WTC11 (cell line): Measurements from ENCODE around the gene QRSL1. TPM values are rescaled to one million over a fixed set of nuclear protein-coding genes. Genes with fewer than 3 reads are reported as not detected.

Experiments
- ATAC-seq: fragments of 200-7000 bp; cut with Tn5 transposase; 2 replicates; pipeline ENCODE4 v1.10.0; 2021; ENCODE audit warnings: mild to moderate bottlenecking, moderate library complexity
- CTCF ChIA-PET: fragments of 300-600 bp; sonication (Branson Sonifier 250); formaldehyde crosslinking; loops from one replicate; lab custom pipeline; 2021; ENCODE audit warnings: antibody characterized with exemption; lab: Charles Lee
- POLR2A ChIA-PET: fragments of 350-600 bp; sonication (Branson Sonifier 250); formaldehyde crosslinking; loops from one replicate; lab custom pipeline; 2021; ENCODE audit warnings: antibody characterized with exemption; lab: Charles Lee
- DNase-seq: peaks from one replicate; pipeline ENCODE4 v3.0.0; 2021; ENCODE audit warnings: low spot score
- H3K27ac Mint-ChIP-seq: 2 replicates; pipeline ENCODE4 v1.8.0; 2021; ENCODE audit warnings: mixed read lengths
- H3K27me3 Mint-ChIP-seq: 2 replicates; pipeline ENCODE4 v1.8.0; 2021; ENCODE audit warnings: low read depth, mild to moderate bottlenecking, moderate library complexity, mixed read lengths
- H3K36me3 Mint-ChIP-seq: 2 replicates; pipeline ENCODE4 v1.8.0; 2021; ENCODE audit warnings: mixed read lengths
- H3K4me1 Mint-ChIP-seq: 2 replicates; pipeline ENCODE4 v1.8.0; 2022; ENCODE audit warnings: mixed read lengths
- H3K4me3 Mint-ChIP-seq: 2 replicates; pipeline ENCODE4 v1.8.0; 2021; ENCODE audit warnings: mild to moderate bottlenecking, moderate library complexity, mixed read lengths
- H3K9me3 Mint-ChIP-seq: 2 replicates; pipeline ENCODE4 v1.8.0; 2021; ENCODE audit warnings: mixed read lengths
- ELF4 ChIP-seq: sonication (generic); formaldehyde crosslinking; IDR thresholded peaks from 2 replicates; pipeline ENCODE4 v1.8.1; 2022; ENCODE audit warnings: low read depth, mild to moderate bottlenecking, moderate library complexity, missing genetic modification reagents
- EMX1 ChIP-seq: fragments of 250-450 bp; sonication (Bioruptor Pico); IDR thresholded peaks from 2 replicates; pipeline ENCODE4 v1.8.0; 2021; ENCODE audit warnings: mild to moderate bottlenecking
- FOXK1 ChIP-seq: sonication (generic); formaldehyde crosslinking; IDR thresholded peaks from 2 replicates; pipeline ENCODE4 v1.8.0; 2022; ENCODE audit warnings: mild to moderate bottlenecking, moderate library complexity, missing genetic modification reagents
- FOXP1 ChIP-seq: sonication (generic); formaldehyde crosslinking; IDR thresholded peaks from 2 replicates; pipeline ENCODE4 v1.8.0; 2022; ENCODE audit warnings: missing genetic modification reagents, mild to moderate bottlenecking, moderate library complexity, borderline replicate concordance
- GTF2I ChIP-seq: fragments of 250-450 bp; sonication (Bioruptor Pico); conservative IDR thresholded peaks from 2 replicates; pipeline ENCODE4 v1.4.0; 2021; ENCODE audit warnings: mild to moderate bottlenecking
- NFYB ChIP-seq: sonication (generic); formaldehyde crosslinking; conservative IDR thresholded peaks from 2 replicates; pipeline ENCODE4 v1.8.0; 2022; ENCODE audit warnings: low read depth, missing genetic modification reagents
- OVOL2 ChIP-seq: fragments of 250-450 bp; sonication (Bioruptor Pico); IDR thresholded peaks from 2 replicates; pipeline ENCODE4 v1.9.0; 2021; ENCODE audit warnings: mild to moderate bottlenecking, borderline replicate concordance
- RELA ChIP-seq: sonication (generic); formaldehyde crosslinking; IDR thresholded peaks from 2 replicates; pipeline ENCODE4 v1.8.1; 2022; ENCODE audit warnings: missing genetic modification reagents, mild to moderate bottlenecking, borderline replicate concordance
- SMAD4 ChIP-seq: sonication (generic); formaldehyde crosslinking; IDR thresholded peaks from 2 replicates; pipeline ENCODE4 v1.8.0; 2022; ENCODE audit warnings: mild to moderate bottlenecking, missing genetic modification reagents
- TEAD4 ChIP-seq: sonication (generic); formaldehyde crosslinking; IDR thresholded peaks from 2 replicates; pipeline ENCODE4 v1.8.0; 2022; ENCODE audit warnings: mild to moderate bottlenecking, missing genetic modification reagents
- ZNF219 ChIP-seq: sonication (generic); formaldehyde crosslinking; IDR thresholded peaks from 2 replicates; pipeline ENCODE4 v1.8.0; 2023; ENCODE audit warnings: missing genetic modification reagents, mild to moderate bottlenecking, borderline replicate concordance
- ZNF232 ChIP-seq: sonication (generic); formaldehyde crosslinking; IDR thresholded peaks from 2 replicates; pipeline ENCODE4 v1.8.0; 2022; ENCODE audit warnings: mild to moderate bottlenecking, missing genetic modification reagents
- ZNF263 ChIP-seq: sonication (generic); formaldehyde crosslinking; IDR thresholded peaks from 2 replicates; pipeline ENCODE4 v1.8.1; 2022; ENCODE audit warnings: low read depth, mild to moderate bottlenecking, moderate library complexity, missing genetic modification reagents
- ZNF317 ChIP-seq: sonication (generic); formaldehyde crosslinking; IDR thresholded peaks from 2 replicates; pipeline ENCODE4 v1.8.1; 2023; ENCODE audit warnings: low read depth, mild to moderate bottlenecking, moderate library complexity, missing genetic modification reagents, borderline replicate concordance
- total RNA-seq: library from RNA; stranded (reverse); gene quantifications from 3 replicates; pipeline ENCODE4 v1.2.3, GENCODE V29; 2021
- TF ChIP-seq, protein P1 (sequence below): fragments of 250-450 bp; sonication (Bioruptor Pico); IDR thresholded peaks from 2 replicates; pipeline ENCODE4 v1.8.0; 2021; ENCODE audit warnings: mild to moderate bottlenecking
- TF ChIP-seq, protein P2 (sequence below): sonication (generic); formaldehyde crosslinking; IDR thresholded peaks from 2 replicates; pipeline ENCODE4 v1.8.0; 2022; ENCODE audit warnings: mild to moderate bottlenecking, missing genetic modification reagents
- TF ChIP-seq, protein P3 (sequence below): fragments of 250-450 bp; sonication (Bioruptor Pico); IDR thresholded peaks from 2 replicates; pipeline ENCODE4 v2.1.2; 2022; ENCODE audit warnings: mild to moderate bottlenecking, moderate library complexity
- TF ChIP-seq, protein P4 (sequence below): sonication (generic); formaldehyde crosslinking; IDR thresholded peaks from 2 replicates; pipeline ENCODE4 v1.8.1; 2023; ENCODE audit warnings: mild to moderate bottlenecking, missing genetic modification reagents, moderate library complexity
- TF ChIP-seq, protein P5 (sequence below): fragments of 250-450 bp; sonication (Bioruptor Pico); conservative IDR thresholded peaks from 2 replicates; pipeline ENCODE4 v1.9.0; 2021; ENCODE audit warnings: mild to moderate bottlenecking
- TF ChIP-seq, protein P6 (sequence below): sonication (generic); formaldehyde crosslinking; IDR thresholded peaks from 2 replicates; pipeline ENCODE4 v1.8.1; 2022; ENCODE audit warnings: low read depth, missing genetic modification reagents, borderline replicate concordance
- TF ChIP-seq, protein P7 (sequence below): sonication (generic); formaldehyde crosslinking; conservative IDR thresholded peaks from 2 replicates; pipeline ENCODE4 v1.8.1; 2023; ENCODE audit warnings: mild to moderate bottlenecking, low read depth, missing genetic modification reagents, moderate library complexity

QRSL1 gene
- total RNA-seq, 1 experiment from 2014 or later: 17.7 TPM

DNA sequence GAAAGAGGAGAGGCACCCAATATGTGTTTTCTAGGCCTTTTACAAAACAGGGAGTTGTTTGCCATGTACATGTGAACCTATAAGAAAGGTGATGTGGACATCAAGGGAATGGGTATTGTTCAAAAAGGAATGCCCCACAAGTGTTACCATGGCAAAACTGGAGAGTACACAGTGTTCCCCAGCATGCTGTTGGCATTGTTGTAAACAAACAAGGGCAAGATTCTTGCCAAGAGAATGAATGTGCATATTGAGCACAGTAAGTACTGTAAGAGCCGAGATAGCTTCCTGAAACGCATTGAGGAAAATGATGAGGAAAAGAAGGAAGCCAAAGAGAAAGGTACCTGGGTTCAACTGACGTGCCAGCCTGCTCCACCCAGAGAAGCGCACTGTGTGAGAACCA lies 13.1 kb downstream of the QRSL1 start (continued):
- TF ChIP-seq, protein P1, sequence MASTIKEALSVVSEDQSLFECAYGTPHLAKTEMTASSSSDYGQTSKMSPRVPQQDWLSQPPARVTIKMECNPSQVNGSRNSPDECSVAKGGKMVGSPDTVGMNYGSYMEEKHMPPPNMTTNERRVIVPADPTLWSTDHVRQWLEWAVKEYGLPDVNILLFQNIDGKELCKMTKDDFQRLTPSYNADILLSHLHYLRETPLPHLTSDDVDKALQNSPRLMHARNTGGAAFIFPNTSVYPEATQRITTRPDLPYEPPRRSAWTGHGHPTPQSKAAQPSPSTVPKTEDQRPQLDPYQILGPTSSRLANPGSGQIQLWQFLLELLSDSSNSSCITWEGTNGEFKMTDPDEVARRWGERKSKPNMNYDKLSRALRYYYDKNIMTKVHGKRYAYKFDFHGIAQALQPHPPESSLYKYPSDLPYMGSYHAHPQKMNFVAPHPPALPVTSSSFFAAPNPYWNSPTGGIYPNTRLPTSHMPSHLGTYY: no peak
- no peak for TF ChIP-seq FOXP1
- no peak for TF ChIP-seq RELA (CRISPR knock-in tag)
- TF ChIP-seq, protein P2, sequence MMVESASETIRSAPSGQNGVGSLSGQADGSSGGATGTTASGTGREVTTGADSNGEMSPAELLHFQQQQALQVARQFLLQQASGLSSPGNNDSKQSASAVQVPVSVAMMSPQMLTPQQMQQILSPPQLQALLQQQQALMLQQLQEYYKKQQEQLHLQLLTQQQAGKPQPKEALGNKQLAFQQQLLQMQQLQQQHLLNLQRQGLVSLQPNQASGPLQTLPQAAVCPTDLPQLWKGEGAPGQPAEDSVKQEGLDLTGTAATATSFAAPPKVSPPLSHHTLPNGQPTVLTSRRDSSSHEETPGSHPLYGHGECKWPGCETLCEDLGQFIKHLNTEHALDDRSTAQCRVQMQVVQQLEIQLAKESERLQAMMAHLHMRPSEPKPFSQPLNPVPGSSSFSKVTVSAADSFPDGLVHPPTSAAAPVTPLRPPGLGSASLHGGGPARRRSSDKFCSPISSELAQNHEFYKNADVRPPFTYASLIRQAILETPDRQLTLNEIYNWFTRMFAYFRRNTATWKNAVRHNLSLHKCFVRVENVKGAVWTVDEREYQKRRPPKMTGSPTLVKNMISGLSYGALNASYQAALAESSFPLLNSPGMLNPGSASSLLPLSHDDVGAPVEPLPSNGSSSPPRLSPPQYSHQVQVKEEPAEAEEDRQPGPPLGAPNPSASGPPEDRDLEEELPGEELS: no peak
- TF ChIP-seq, protein P3, sequence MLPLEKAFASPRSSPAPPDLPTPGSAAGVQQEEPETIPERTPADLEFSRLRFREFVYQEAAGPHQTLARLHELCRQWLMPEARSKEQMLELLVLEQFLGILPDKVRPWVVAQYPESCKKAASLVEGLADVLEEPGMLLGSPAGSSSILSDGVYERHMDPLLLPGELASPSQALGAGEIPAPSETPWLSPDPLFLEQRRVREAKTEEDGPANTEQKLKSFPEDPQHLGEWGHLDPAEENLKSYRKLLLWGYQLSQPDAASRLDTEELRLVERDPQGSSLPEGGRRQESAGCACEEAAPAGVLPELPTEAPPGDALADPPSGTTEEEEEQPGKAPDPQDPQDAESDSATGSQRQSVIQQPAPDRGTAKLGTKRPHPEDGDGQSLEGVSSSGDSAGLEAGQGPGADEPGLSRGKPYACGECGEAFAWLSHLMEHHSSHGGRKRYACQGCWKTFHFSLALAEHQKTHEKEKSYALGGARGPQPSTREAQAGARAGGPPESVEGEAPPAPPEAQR (CRISPR knock-in tag): no peak
- no peak for TF ChIP-seq FOXK1
- no peak for TF ChIP-seq GTF2I (CRISPR knock-in tag)
- no peak for TF ChIP-seq ELF4 (CRISPR knock-in tag)
- TF ChIP-seq EMX1: no peak
- TF ChIP-seq TEAD4 (CRISPR knock-in tag): no peak
- no peak for TF ChIP-seq ZNF219 (CRISPR knock-in tag)

DNA sequence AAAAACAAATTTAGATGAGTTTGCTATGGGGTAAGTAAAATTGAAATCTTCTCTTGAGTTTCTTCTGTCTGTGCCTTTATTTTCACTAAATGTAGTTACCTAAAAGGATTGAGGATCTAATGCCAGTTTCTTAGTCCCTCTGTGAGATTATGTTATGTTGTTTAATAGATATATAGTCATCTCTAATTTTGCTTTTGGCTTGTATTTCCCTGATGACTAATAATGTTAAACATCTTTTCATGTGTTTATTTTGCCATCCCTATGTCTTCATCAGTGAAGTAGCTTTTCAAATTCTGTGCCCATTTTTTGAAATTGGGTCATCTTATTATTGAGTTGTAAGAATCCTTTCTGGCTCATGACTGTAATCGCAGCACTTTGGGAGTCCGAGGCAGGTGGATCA lies 13.7 kb downstream of the QRSL1 start:
- no peak for DNase-seq
- no peak for ATAC-seq
- peaks cover 3% of the 10 kb centered on the region; the same call in 1 of the 2 replicates for H3K9me3 Mint-ChIP-seq
- peaks cover 12% of the 10 kb centered on the region for H3K4me1 Mint-ChIP-seq
- CTCF ChIA-PET: no interaction called here
- no peak overlapping the region for H3K4me3 Mint-ChIP-seq
- H3K27ac Mint-ChIP-seq: no peak overlapping the region
- POLR2A ChIA-PET: no interaction called here
- H3K36me3 Mint-ChIP-seq: peaks cover 56% of the 10 kb centered on the region
- no peaks in the 10 kb centered on the region for H3K27me3 Mint-ChIP-seq
- TF ChIP-seq, protein P4, sequence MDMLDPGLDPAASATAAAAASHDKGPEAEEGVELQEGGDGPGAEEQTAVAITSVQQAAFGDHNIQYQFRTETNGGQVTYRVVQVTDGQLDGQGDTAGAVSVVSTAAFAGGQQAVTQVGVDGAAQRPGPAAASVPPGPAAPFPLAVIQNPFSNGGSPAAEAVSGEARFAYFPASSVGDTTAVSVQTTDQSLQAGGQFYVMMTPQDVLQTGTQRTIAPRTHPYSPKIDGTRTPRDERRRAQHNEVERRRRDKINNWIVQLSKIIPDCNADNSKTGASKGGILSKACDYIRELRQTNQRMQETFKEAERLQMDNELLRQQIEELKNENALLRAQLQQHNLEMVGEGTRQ: no peak
- TF ChIP-seq NFYB (no peak), ZNF317 (CRISPR knock-in tag) (no peak), ZNF232 (CRISPR knock-in tag) (no peak), OVOL2 (CRISPR knock-in tag) (no peak), SMAD4 (no peak), ZNF263 (CRISPR knock-in tag) (no peak)
- TF ChIP-seq, protein P5, sequence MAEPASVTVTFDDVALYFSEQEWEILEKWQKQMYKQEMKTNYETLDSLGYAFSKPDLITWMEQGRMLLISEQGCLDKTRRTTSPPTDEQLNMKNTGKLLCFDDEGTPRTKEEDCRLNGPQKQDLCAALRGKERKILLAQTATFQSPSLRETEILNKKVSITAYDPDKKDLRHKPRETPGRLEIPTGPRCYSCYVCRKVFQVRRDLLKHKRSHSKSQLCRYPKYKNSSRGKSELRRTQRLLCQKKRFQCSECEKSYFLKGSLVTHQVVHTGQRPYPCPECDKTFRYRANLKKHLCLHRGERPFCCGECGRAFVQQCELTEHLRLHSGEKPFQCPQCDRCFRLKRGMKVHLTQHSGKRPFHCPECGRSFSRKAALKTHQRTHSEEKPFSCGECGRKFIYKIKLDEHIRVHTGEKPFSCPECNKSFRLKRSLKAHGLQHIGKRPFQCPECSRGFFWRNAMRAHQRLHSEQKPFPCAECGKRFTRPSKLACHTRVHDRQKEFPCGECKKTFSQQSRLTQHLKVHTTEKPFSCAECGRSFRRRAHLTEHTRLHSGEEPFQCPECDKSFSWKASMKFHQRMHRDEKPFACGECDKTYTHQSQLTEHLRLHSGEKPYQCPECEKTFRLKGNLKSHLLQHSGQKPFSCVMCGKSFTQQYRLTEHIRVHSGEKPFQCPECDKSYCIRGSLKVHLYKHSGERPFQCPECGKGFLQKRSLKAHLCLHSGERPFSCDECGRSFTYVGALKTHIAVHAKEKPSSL (CRISPR knock-in tag): no peak
- TF ChIP-seq, protein P6, sequence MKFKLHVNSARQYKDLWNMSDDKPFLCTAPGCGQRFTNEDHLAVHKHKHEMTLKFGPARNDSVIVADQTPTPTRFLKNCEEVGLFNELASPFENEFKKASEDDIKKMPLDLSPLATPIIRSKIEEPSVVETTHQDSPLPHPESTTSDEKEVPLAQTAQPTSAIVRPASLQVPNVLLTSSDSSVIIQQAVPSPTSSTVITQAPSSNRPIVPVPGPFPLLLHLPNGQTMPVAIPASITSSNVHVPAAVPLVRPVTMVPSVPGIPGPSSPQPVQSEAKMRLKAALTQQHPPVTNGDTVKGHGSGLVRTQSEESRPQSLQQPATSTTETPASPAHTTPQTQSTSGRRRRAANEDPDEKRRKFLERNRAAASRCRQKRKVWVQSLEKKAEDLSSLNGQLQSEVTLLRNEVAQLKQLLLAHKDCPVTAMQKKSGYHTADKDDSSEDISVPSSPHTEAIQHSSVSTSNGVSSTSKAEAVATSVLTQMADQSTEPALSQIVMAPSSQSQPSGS: no peak
- TF ChIP-seq, protein P7, sequence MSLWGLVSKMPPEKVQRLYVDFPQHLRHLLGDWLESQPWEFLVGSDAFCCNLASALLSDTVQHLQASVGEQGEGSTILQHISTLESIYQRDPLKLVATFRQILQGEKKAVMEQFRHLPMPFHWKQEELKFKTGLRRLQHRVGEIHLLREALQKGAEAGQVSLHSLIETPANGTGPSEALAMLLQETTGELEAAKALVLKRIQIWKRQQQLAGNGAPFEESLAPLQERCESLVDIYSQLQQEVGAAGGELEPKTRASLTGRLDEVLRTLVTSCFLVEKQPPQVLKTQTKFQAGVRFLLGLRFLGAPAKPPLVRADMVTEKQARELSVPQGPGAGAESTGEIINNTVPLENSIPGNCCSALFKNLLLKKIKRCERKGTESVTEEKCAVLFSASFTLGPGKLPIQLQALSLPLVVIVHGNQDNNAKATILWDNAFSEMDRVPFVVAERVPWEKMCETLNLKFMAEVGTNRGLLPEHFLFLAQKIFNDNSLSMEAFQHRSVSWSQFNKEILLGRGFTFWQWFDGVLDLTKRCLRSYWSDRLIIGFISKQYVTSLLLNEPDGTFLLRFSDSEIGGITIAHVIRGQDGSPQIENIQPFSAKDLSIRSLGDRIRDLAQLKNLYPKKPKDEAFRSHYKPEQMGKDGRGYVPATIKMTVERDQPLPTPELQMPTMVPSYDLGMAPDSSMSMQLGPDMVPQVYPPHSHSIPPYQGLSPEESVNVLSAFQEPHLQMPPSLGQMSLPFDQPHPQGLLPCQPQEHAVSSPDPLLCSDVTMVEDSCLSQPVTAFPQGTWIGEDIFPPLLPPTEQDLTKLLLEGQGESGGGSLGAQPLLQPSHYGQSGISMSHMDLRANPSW: no peak
